NOMO-1 treated with dmso at 0.1 percent for 144 hours (cell line): ENCODE measurements around the gene NT5E.
A peak's percentile ranks its signal among the peaks of the same experiment; 100 is the strongest.

Source experiments
- DNase-seq: peaks from one replicate; lab custom pipeline; 2025; ENCODE audit not compliant: unreplicated experiment; lab: John Stamatoyannopoulos, UW

Gene NT5E

GRCh38 chr6:85459224-85459901, 9.5 kb downstream of the NT5E start:
- DNase-seq = no peak

- no peak for DNase-seq
Observed at GRCh38 chr6:85460154-85460920, 10.5 kb downstream of the NT5E start.

DNA sequence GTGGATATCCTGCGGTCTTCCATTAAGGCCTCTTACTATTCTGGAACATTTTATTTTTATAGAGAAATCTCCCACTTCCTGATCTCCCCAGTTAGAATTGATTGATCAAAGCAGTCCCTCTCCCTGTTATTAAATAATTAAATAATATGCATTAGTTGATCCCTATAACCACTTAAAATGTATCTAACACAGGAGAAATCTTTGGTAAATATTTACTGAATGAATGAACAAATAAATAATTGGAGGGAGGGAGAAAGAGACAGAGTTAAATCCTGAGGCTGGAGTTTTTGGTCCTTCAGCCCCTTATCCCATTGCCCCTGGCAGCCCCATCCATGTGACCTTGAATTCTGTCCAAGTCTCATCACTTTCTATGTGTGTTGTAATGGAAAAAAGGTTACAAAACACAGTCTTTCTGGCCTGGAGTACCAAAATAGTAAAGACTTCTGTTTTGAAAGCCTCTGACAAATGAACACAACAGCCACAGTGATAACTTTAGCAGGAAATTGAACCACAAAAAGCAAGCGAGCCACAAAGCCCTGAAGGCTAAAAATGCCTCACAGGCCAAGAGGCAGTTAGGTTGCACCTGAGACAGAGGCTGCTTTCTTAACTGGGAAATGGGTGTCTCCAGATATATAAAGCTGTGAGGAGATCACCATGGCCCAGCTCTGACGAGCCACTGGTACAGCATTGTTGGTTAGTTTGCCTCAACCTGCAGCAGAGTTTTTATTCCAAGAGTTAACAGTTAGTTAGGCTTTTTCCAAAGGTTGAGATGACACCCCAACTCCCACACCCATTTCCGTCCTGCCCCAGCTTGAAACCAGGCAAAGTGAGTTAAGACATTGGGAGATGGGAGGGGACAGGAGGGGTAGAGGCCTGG, 11.3 kb downstream of the NT5E start:
- DNase-seq = peak; percentile 71

GRCh38 chr6:85461798-85462170, 11.9 kb downstream of the NT5E start:
- no peak for DNase-seq

GRCh38 chr6:85462673-85463072, 12.8 kb downstream of the NT5E start:
- DNase-seq = no peak

GRCh38 chr6:85463621-85464259, 13.9 kb downstream of the NT5E start:
- DNase-seq = no peak

- DNase-seq = peak; percentile 14
Observed at GRCh38 chr6:85464260-85464644, 14.4 kb downstream of the NT5E start.

DNA sequence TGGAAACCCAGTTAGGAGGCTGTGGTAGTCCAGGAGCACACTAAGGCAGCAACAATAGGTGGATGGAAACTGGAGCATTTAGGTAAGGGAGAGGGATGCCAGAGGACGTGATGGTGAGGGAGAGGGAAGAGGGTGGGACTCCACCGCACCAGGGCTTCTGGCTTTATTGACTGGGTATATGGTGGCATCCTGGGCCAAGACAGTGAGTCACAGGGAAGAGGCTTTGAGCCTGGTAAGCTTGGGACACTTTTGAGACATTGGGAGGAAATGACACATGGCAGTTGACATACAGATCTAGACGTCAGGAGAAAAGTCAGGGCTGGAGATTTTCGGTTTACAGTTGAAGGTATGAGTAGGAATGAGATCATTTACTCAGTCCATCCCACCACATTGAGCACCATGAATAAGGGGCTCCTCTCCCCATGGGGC, 14.9 kb downstream of the NT5E start:
- DNase-seq = peak; percentile 4

DNA sequence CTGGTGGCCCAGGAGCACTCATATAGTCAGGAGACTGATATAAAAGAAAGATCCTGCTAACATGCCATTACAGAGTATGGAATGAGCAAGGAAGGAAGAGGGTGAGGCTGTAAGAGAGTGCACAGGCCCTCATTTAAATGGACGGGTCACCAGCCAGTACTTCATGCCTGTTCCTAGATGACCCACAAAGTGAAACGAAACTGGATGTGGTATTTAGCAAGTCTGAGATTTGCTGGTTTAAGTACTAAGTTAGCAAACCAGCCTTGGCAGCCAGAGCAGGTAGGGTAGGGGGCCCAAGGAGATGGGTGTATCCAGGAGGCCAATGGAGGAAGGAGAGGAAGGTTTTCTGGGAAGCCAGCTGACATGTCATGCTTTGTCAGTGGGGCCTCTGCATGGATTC, 15.9 kb downstream of the NT5E start:
- peak; percentile 6 for DNase-seq

DNA sequence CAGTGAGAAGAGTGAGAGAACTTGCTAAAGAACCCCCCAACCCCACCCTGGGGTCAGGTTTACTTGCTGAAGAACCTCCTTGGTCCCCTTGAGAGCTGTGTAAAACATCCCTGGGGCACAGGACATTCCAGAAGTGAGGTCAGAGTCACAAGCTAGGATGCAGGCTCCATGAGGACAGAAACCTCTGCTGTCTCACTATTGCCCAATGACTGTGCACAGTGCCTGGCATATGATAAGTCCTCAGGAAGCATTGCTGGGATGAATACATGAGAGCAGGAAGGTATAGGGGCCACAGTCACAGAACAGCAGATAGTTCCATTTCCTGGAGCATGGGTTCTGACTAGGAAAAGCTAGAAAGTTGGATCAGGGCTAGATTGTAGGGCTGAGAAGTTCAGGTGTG, 18.4 kb downstream of the NT5E start:
- no peak for DNase-seq

DNA sequence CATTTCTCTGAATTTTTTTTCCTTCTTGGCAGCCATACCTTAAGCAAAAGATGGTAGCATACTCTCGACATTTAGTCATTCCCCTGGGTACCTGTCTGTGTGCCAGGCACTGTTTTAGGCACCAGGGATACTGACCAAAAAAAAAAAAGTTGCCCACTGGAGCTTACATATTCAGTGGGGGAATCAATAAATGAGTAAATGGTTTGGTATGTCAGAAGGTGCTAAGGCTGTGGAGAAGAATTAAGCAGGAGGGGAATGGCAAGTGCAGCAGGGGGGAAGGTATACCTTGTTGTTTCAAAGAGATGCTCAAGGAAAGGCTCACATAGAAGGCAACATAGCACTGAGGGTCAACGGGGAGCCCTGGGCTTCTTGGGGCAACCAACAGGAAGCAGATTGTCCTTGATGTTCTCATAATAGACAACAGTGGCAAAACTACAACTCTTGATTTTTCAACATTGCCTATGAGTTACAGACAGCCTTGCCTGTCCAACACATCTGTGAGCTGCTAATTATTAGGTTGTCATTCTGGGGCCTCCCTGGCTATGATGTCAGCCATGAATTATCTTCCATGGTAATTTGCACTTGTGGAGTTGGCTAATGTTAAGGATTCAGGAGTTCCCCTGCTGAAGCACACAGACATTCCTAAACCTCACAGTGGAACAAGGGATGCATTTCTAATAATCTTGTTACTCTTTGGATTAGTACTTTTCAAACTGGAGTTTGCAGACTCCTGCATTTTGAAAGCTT, 19.6 kb downstream of the NT5E start:
- no peak for DNase-seq

GRCh38 chr6:85470023-85470410, 20.1 kb downstream of the NT5E start:
- DNase-seq = peak; percentile 23

- no peak for DNase-seq
Observed at GRCh38 chr6:85472744-85473143, 22.9 kb downstream of the NT5E start.

DNA sequence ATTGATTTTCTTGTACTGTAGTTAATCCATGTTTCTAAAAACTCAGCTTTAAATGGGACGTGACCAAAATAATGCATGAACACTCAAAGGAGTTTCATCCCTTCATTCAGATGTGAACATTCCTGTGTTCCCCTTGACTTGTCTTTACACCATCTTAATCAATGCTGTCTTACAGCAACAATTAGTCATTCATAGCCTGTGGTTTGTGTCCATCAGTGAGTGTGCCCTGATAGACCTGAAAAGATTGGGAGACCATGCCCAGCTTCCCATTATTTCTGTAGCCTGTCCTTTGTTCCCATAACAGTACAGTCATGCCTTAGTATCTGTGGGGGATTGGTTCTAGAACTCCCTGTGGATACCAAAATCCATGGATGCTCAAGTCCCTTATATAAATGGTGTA, 23.9 kb downstream of the NT5E start:
- no peak for DNase-seq

- no peak for DNase-seq
Observed at GRCh38 chr6:85476532-85476931, 26.6 kb downstream of the NT5E start.

DNA sequence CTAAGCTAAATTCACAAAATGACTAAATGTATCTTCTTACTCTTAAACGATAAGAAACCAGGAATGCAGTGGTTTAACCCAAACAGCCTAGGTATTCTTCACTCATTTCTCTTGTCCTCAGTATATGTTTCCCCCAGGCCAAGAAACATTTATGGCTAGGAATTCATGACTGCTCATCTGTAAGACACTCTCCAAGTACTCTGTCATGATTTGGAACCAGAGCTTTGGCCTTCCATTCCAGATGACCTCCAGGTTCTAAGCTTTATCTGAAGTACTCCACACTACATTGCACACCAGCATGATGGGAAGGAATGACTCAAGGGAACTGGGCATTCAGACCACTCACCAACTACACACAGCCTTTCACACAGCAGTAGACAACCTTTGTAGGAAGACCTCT, 29.3 kb downstream of the NT5E start:
- DNase-seq = no peak

GRCh38 chr6:85482206-85482904, 32.5 kb downstream of the NT5E start:
- DNase-seq = no peak

- DNase-seq = peak; percentile 28
Observed at GRCh38 chr6:85482905-85483700, 33.2 kb downstream of the NT5E start.

DNA sequence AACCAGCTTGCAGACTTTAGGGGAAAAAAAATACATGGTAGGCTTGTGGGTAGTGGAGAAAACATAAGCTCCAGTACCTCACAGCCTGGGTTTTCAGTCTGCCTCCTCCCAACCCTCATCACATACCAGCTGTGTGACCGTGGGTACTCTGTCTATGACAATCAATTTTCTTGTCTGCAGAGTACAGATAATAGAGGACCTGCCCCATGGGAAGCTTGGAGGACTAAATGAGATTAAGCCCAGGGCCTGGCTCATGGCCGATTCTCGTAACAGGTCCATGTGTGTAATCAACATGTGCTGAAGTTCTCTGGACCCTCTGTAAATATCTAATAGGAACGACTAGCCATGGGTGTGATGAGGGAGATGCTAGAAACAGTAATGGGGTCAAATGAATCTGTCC, 34.0 kb downstream of the NT5E start:
- DNase-seq = no peak
